Panc1 (cell line): ENCODE data around the gene CHRNA7. TPM values are rescaled to one million over a fixed set of nuclear protein-coding genes. Genes with fewer than 3 reads are reported as not detected.

ENCODE experiments used
- ATAC-seq: fragments of 200-7000 bp; cut with Tn5 transposase; 2 replicates; pipeline ENCODE4 v1.9.1; 2020; ENCODE audit warnings: mild to moderate bottlenecking, moderate library complexity
- BruUV-seq: library from RNA; stranded (reverse); fragments of 400-500 nt; replicated peaks from 2 replicates; lab custom pipeline; 2021; lab: Mats Ljungman, UMichigan
- CTCF ChIA-PET: fragments of 300-600 bp; sonication (Branson Sonifier 250); formaldehyde crosslinking; loops from one replicate; lab custom pipeline; 2022; ENCODE audit warnings: antibody characterized with exemption; lab: Charles Lee
- POLR2A ChIA-PET: fragments of 300-600 bp; sonication (Branson Sonifier 250); formaldehyde crosslinking; loops from one replicate; lab custom pipeline; 2022; ENCODE audit warnings: antibody characterized with exemption; lab: Charles Lee
- DNase-seq: peaks from one replicate; pipeline ENCODE4 v3.0.0-alpha.2; 2010; ENCODE audit warnings: low read depth, low spot score
- H3K27ac ChIP-seq: 2 replicates; pipeline ENCODE4 v1.5.1; 2011; ENCODE audit warnings: mild to moderate bottlenecking, low read length, inconsistent platforms
- H3K27me3 ChIP-seq: fragments of 200-500 bp; sonication (Bioruptor generic); 2 replicates; pipeline ENCODE4 v1.6.0; 2014; ENCODE audit warnings: low read length, inconsistent platforms; ENCODE audit not compliant: control insufficient read depth, insufficient read depth
- H3K36me3 ChIP-seq: fragments of 200-500 bp; sonication (Bioruptor generic); 2 replicates; pipeline ENCODE4 v1.5.1; 2014; ENCODE audit warnings: inconsistent platforms, mild to moderate bottlenecking, low read length, moderate library complexity; ENCODE audit not compliant: control insufficient read depth, insufficient read depth
- H3K4me1 ChIP-seq: 2 replicates; pipeline ENCODE4 v1.5.1; 2011; ENCODE audit warnings: inconsistent platforms, mild to moderate bottlenecking, low read length, moderate library complexity; ENCODE audit not compliant: control insufficient read depth, insufficient read depth
- H3K4me3 ChIP-seq, 2 experiments: 2 replicates each; pipeline ENCODE4 v1.5.1; 2011 to 2012; ENCODE audit warnings: low read depth in 2 of 2, low read length in 2 of 2, mild to moderate bottlenecking in 2 of 2, inconsistent platforms in 1 of 2, moderate library complexity in 1 of 2
- H3K9me3 ChIP-seq: fragments of 200-500 bp; sonication (Bioruptor generic); 2 replicates; pipeline ENCODE4 v1.5.1; 2014; ENCODE audit warnings: low read depth, mild to moderate bottlenecking, inconsistent platforms, low read length, moderate library complexity; ENCODE audit not compliant: control insufficient read depth, insufficient read depth
- POLR2AphosphoS5 ChIP-seq: IDR thresholded peaks from 2 replicates; pipeline ENCODE4 v1.6.1; 2012; ENCODE audit warnings: mild to moderate bottlenecking, low read depth, low read length, moderate library complexity
- SIN3A ChIP-seq: IDR thresholded peaks from 2 replicates; pipeline ENCODE4 v1.6.1; 2012; ENCODE audit warnings: low read depth, mild to moderate bottlenecking, low read length, moderate library complexity, borderline replicate concordance; ENCODE audit not compliant: insufficient read depth
- TCF7L2 ChIP-seq: IDR thresholded peaks from 2 replicates; pipeline ENCODE4 v1.6.1; 2011; ENCODE audit warnings: mild to moderate bottlenecking, low read depth, low read length, inconsistent platforms
- in situ Hi-C: cut with HindIII; loops from 2 replicates; pipeline ENCODE4 v1.10.0; 2016; ENCODE audit warnings: low sequenced_read_pairs, low pct_unique_long_range_greater_than_20kb
- intact Hi-C: fragments of 100-400 bp; cut with micrococcal nuclease; formaldehyde crosslinking; loops from one replicate; pipeline ENCODE4 v1.10.0; 2022; ENCODE audit not compliant: unreplicated experiment
- total RNA-seq: library from RNA; stranded (reverse); gene quantifications from one replicate; pipeline ENCODE4 v1.2.1, GENCODE V29; 2021; ENCODE audit not compliant: unreplicated experiment
- TF ChIP-seq, protein P1 (sequence below): fragments of 450-650 bp; IDR thresholded peaks from 2 replicates; pipeline ENCODE4 v1.5.1; 2017; ENCODE audit warnings: mild to moderate bottlenecking
- TF ChIP-seq, protein P2 (sequence below), 2 experiments: IDR thresholded peaks; 2 replicates each; pipeline ENCODE4 v1.6.1; 2011 to 2012; ENCODE audit warnings: low read depth in 2 of 2, control low read depth in 1 of 2, low read length in 1 of 2, mild to moderate bottlenecking in 1 of 2, moderate library complexity in 1 of 2; ENCODE audit not compliant: insufficient read depth in 1 of 2

Gene CHRNA7
- total RNA-seq, 1 experiment from 2014 or later = 3.3 TPM

DNA sequence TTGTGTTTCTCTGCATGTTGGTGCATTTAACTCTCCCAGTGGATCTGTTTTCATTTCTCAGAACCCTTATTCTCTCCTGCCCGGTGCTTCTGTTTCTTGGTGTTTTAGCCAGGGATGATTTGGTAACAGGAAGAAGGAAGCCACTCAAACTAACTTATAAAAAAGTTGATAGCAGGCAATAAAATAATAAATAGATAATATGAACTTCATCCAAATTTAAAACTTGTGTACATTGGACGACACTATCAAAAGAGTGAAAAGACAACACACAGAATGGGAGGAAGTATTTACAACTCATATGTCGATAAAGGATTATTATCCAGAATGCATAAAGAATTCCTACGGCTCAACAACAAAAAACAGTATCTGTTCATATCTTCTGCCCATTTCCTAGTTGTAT lies 37.3 kb upstream of the CHRNA7 start:
- intact Hi-C loops (no loop called here), in situ Hi-C loops (no loop called here)
- Histone ChIP-seq H3K36me3 (no peaks in the 10 kb centered on the region), H3K27ac (no peak overlapping the region), H3K9me3 (no peaks in the 10 kb centered on the region), H3K4me1 (no peaks in the 10 kb centered on the region), H3K27me3 (no peaks in the 10 kb centered on the region), H3K4me3 (no peak overlapping the region)
- CTCF ChIA-PET = interaction anchor here (0.9 kb wide), 1 partner anchor 16 kb away, joined by 4 read pairs; no protein-coding TSS in a partner anchor
- DNase-seq = no peak
- POLR2A ChIA-PET = no interaction called here
- BruUV-seq = no TSS peak
- TF ChIP-seq, protein P1, sequence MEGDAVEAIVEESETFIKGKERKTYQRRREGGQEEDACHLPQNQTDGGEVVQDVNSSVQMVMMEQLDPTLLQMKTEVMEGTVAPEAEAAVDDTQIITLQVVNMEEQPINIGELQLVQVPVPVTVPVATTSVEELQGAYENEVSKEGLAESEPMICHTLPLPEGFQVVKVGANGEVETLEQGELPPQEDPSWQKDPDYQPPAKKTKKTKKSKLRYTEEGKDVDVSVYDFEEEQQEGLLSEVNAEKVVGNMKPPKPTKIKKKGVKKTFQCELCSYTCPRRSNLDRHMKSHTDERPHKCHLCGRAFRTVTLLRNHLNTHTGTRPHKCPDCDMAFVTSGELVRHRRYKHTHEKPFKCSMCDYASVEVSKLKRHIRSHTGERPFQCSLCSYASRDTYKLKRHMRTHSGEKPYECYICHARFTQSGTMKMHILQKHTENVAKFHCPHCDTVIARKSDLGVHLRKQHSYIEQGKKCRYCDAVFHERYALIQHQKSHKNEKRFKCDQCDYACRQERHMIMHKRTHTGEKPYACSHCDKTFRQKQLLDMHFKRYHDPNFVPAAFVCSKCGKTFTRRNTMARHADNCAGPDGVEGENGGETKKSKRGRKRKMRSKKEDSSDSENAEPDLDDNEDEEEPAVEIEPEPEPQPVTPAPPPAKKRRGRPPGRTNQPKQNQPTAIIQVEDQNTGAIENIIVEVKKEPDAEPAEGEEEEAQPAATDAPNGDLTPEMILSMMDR = no peak
- no peak for TF ChIP-seq SIN3A
- TF ChIP-seq TCF7L2 = no peak
- ATAC-seq = no peak

DNA sequence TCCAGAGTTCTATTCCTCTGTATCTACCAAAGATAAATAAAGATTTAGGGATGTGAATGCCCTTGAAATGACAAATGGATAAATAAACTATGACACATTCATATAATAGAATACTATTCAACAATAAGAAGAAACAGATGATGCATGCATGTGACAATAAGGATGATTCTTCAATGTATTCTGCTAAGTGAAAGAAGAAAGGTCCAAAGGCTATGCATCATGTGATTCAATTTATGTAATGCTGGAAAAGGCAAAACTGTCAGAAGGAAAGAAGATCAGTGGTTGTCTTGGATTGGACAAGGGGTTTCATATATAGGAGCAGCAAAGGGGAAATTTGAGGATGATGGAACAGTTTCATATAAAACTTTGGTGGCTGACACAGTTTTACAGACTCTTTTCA lies 32.6 kb upstream of the CHRNA7 start:
- H3K9me3 ChIP-seq = no peaks in the 10 kb centered on the region
- H3K4me1 ChIP-seq = no peaks in the 10 kb centered on the region
- ChIA-PET CTCF (no interaction called here), POLR2A (no interaction called here)
- no peak overlapping the region for H3K27ac ChIP-seq
- DNase-seq (no peak), ATAC-seq (no peak)
- H3K36me3 ChIP-seq = no peaks in the 10 kb centered on the region
- H3K27me3 ChIP-seq = no peaks in the 10 kb centered on the region
- no peak overlapping the region for H3K4me3 ChIP-seq
- TF ChIP-seq SIN3A (no peak), TCF7L2 (no peak), POLR2AphosphoS5 (no peak)
- TF ChIP-seq, protein P1 = no peak
- TF ChIP-seq, protein P2, sequence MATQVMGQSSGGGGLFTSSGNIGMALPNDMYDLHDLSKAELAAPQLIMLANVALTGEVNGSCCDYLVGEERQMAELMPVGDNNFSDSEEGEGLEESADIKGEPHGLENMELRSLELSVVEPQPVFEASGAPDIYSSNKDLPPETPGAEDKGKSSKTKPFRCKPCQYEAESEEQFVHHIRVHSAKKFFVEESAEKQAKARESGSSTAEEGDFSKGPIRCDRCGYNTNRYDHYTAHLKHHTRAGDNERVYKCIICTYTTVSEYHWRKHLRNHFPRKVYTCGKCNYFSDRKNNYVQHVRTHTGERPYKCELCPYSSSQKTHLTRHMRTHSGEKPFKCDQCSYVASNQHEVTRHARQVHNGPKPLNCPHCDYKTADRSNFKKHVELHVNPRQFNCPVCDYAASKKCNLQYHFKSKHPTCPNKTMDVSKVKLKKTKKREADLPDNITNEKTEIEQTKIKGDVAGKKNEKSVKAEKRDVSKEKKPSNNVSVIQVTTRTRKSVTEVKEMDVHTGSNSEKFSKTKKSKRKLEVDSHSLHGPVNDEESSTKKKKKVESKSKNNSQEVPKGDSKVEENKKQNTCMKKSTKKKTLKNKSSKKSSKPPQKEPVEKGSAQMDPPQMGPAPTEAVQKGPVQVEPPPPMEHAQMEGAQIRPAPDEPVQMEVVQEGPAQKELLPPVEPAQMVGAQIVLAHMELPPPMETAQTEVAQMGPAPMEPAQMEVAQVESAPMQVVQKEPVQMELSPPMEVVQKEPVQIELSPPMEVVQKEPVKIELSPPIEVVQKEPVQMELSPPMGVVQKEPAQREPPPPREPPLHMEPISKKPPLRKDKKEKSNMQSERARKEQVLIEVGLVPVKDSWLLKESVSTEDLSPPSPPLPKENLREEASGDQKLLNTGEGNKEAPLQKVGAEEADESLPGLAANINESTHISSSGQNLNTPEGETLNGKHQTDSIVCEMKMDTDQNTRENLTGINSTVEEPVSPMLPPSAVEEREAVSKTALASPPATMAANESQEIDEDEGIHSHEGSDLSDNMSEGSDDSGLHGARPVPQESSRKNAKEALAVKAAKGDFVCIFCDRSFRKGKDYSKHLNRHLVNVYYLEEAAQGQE (IDR thresholded peaks at IDR 0.05; ENCODE audit: insufficient read depth in 1 of 2, low read depth in 2 of 2, low read length in 1 of 2) = no peak
- intact Hi-C loops (no loop called here), in situ Hi-C loops (no loop called here)
- BruUV-seq = no TSS peak

DNA sequence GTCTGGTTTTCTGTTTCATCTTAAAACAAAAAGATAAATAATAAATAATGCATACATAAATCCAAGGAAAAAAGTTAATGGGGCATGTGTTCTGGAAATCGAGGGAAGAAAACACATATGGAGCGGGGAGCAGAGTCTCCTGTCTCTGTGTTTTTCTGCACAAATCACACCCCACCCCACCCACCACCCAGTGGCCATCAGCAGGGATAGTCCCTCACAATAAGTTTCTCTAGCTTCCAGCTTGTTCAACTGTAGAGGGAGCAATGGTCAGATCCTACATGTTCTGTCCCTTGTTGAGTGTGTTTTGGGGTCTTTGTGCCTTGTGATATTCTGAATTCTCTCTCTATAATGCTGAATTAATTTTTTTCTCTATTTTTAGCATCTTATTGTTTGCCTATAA lies 26.8 kb upstream of the CHRNA7 start:
- TF ChIP-seq, protein P2 (IDR thresholded peaks at IDR 0.05; ENCODE audit: insufficient read depth in 1 of 2, low read depth in 2 of 2, low read length in 1 of 2) = no peak
- TF ChIP-seq POLR2AphosphoS5 (no peak), SIN3A (no peak), TCF7L2 (no peak)
- TF ChIP-seq, protein P1 = no peak
- ChIA-PET CTCF (interaction anchor here (0.6 kb wide), 1 partner anchor 16 kb away, joined by 5 read pairs; no protein-coding TSS in a partner anchor), POLR2A (no interaction called here)
- no peak for ATAC-seq
- Histone ChIP-seq H3K27ac (no peak overlapping the region), H3K27me3 (no peaks in the 10 kb centered on the region), H3K36me3 (no peaks in the 10 kb centered on the region), H3K9me3 (no peaks in the 10 kb centered on the region), H3K4me1 (no peaks in the 10 kb centered on the region), H3K4me3 (no peak overlapping the region)
- in situ Hi-C loops (no loop called here), intact Hi-C loops (no loop called here)
- no TSS peak for BruUV-seq
- no peak for DNase-seq
